ENCODE data around the gene DNAJB9. TPM values are rescaled to one million over a fixed set of nuclear protein-coding genes. Genes with fewer than 3 reads are reported as not detected.
"Not testable (repeated sequence)": the region's sequence is repeated elsewhere in the genome, so short reads cannot be mapped to it uniquely, and the experiment has no call there.

The DNAJB9 gene
- polyA plus RNA-seq (ENCODE audit: insufficient read length in 3 of 3): 10 to 100 TPM; 44.6 to 49.4 (median 44.8) TPM

DNA sequence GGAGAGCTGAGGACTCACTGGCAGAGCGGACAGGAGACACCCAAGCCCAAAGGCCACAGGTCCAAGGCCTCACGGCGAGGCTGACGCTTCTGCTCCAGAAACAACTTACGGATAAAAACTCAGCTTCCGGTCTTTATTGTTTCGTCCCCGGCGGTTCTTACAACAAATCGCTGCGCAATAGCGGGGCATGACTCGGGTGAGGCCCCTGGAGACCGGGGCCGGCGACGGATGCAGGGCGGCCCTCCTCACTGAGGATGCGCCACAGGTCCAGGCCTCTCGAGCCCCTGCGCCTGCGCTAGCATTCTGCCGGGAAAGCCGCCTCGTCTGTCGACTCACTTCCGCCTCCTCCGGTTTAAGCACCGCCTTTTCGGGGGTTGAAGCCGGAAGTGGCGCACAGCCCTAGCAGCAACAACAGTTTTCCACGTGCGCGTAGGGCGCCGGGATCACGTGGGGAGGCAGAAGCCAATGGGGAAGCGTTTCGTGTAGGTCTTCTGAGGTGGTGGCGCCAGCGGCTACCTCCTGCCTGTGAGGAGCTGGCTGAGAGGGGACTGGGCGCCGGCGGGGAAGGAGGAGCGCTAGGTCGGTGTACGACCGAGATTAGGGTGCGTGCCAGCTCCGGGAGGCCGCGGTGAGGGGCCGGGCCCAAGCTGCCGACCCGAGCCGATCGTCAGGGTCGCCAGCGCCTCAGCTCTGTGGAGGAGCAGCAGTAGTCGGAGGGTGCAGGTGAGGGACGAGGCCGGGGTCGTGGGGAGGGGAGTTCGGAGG is at the start of gene DNAJB9, which contains the start of gene THAP5:
DNAJB9 (plus strand) TSS at position 494 of the 765 bp plus-strand sequence. CDS start 1,853 bp downstream, outside the sequence.
THAP5 (minus strand) TSS at position 326 of the 765 bp plus-strand sequence; CDS start at position 189, 137 bp downstream.
- DNase-seq (ENCODE audit: low read depth in 3 of 3, low spot score in 2 of 3): peak; percentile 95 to 98 (median 98)

DNA sequence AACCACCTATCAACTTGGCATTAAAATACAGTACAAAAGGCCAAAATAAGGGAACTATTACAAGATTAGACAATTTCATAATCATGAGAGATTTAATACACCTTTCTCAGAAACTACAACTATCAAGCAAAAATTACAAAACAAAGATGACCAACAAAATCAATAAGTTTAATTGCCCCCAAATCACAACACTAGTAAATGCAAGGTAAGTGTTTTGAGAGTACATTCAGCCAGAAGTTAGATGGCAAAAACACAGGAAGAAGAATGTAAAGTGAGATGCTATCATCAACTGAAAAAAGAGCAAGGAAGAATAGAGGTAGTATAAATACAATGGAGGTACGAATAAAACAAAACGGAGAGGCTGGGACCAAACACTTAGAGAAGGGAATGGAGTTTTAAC is 46.9 kb upstream of the DNAJB9 start:
- DNase-seq (ENCODE audit: low read depth in 3 of 3, low spot score in 2 of 3): no peak

DNA sequence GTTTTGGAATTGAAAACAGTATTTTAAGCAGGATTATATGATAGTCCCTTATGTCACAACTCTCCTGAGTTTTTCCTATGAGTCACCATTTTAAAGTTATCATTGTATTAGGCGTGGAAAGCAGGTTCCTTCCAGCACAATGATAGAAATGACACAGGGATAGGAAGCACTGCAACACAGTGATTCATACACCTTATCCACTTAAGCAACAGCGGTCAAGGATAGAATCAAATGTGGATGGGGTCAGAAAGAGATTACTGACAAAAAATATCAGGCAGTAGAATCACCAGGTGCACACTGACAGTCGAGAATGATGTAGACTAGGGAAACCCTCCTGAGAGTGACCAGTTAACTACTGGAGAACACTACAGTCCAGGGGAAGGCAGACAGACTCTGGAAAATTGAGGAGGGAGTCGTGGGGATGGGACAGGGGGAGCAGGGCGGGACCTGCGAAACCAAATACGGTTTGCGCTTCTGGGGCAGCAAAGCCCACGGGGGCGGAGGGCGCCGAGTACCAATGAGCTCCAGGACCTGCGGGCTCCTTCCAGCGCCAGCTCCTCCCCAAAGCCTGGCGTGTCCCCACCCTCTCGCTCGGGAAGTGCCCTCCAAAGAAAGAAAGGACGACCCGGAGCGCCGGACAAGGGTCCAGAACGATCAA is 44.2 kb upstream of the DNAJB9 start:
- peak in 1 of 3 donors; percentile 33 for DNase-seq (ENCODE audit: low read depth in 3 of 3, low spot score in 2 of 3)

DNA sequence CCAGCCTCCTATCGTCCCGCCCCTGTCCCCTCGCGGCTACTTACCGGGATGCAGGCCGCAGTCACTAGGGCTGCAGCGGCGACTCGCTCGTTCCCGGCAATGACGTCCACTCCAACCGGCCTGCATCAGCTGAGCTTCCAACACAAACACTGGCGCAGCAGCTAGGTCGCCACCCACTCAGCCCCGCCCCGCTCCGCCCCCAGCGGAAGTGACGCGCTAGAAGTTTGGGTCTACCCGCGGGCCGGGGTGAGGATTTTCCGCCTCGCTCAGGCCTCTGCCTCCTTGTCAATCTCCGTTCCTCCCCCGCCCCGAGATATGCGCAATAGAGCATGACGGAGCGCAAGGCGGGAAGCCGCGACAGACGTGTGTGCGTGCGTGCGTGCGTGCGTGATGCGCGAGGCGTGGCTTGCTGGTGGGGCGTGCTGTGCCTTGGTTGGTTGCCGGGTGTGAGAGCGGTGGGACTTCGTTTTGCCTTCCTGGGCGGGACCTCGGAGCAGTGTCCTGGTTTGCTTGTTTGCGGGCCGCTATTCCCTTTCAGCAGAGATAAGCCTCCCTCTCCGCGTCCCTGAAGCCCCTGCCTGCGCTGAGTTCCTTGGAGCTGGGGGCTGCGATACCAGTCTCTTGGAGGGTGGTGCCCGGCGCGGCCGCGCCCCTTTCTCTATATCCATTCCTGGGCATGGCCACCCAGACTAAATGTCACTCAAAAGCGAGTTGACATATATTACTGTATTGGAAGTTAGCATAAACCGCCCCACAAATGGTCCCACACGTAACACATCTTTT is 43.5 kb upstream of the DNAJB9 start, which contains the start of gene PNPLA8:
PNPLA8 (minus strand) TSS at position 151 of the 783 bp plus-strand sequence. CDS start 10,644 bp downstream, outside the sequence.
- peak; percentile 94 to 100 (median 99) for DNase-seq (ENCODE audit: low read depth in 3 of 3, low spot score in 2 of 3)

DNA sequence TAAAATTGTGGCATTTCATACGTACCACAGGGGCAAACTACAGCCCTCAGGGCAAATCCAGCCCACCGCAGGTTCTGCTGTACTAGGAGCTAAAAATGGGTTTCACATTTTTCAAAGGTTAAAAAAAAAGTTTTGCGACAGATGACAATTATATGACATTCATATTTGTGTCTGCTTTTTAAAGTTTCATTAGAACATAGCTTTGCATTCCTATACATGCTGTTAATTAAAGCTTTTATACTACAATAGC is 43.0 kb upstream of the DNAJB9 start:
- no peak for DNase-seq (ENCODE audit: low read depth in 3 of 3, low spot score in 2 of 3)

DNA sequence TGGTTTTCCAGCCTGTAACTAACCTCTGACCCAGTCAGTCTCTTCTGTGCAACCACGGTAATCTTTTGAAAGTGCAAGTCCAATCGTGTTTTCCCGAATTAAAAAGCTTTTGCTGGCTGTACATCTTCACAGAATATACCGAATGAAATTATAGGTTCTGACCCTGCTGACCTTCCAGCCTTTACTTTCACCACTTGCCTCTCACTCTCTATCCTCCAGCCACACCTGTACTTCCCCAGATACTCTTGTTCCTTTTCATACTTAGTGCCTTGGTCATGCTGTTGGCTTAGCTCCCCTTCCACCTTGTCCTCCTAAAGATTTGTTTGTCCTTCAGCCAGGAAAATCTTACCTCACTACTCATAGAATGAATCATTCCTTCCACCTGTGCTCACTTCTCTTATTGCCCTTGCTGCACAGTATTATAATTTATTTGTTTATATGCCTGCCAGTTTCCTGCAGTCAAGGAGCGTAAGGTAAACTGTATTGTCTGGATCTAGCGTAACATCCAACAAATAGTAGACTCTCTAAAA is 41.4 kb upstream of the DNAJB9 start:
- no peak for DNase-seq (ENCODE audit: low read depth in 3 of 3, low spot score in 2 of 3)

DNA sequence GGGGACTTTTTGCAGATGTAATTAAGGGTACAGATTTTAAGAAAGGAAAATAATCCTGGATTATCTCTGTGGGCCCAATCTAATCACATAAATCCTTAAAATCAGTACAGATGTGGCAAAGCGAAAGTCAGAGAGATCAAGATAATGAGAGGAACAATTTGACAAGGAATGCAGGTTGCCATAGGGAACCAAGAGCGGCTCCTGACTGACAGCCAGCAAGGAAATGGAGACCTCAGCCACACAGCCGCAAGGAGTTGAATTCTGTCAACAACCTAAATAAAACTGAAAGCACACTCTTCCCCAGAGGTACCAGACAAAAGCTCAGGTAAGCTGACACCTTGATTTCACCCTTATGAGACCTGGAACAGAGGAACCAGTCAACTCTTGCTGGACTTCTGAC is 40.3 kb upstream of the DNAJB9 start:
- no peak for DNase-seq (ENCODE audit: low read depth in 3 of 3, low spot score in 2 of 3)

DNA sequence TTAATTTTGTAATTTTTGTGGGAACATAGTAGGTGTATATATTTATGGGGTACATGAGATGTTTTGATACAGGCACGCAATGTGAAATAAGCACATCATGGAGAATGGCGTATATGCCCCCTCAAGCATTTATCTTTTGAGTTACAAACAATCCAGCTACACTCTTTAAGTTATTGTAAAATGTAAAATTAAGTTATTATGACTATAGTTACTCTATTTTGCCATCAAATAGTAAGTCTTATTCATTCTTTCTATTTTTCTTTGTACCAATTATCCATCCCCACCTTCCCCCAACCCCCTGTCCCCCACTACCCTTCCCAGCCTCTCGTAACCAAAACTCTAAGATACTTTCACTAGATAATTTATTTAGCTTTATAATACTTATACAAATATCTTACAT is 36.0 kb upstream of the DNAJB9 start:
- DNase-seq (ENCODE audit: low read depth in 3 of 3, low spot score in 2 of 3): no peak

DNA sequence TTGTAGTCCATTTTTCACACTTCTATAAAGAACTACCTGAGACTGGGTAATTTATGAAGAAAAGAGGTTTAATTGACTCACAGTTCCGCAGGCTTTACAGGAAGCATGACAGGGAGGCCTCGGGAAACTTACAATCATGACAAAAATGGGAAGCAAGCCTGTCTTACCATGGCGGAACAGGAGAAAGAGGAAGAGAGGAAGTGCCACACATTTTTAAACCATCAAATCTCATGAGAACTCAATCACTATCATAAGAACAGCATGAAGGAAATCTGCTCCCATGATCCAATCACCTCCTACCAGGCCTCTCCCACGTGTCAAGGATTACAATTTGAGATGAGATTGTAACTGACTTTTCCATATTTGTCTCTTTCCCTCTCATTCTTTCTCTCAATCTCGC is 34.4 kb upstream of the DNAJB9 start:
- no peak for DNase-seq (ENCODE audit: low read depth in 3 of 3, low spot score in 2 of 3)

DNA sequence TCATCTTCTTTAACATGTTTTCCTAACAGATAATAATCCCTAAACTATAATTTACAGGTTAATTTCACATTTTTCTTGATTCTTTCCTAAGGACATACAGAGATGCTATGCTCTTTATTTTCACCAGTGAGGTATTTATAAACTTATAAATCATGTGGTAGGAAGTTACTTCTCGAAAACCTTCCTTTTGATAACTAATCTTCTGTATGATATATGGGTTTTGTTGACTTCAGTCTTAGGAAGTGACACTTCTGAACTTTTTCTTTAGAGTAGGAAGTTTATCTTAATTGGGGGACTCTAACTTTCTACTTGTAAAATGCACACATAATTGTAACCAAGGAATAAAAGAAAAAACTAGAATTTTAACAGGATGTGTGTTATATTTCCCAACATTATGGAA is 33.9 kb upstream of the DNAJB9 start:
- DNase-seq (ENCODE audit: low read depth in 3 of 3, low spot score in 2 of 3): no peak

DNA sequence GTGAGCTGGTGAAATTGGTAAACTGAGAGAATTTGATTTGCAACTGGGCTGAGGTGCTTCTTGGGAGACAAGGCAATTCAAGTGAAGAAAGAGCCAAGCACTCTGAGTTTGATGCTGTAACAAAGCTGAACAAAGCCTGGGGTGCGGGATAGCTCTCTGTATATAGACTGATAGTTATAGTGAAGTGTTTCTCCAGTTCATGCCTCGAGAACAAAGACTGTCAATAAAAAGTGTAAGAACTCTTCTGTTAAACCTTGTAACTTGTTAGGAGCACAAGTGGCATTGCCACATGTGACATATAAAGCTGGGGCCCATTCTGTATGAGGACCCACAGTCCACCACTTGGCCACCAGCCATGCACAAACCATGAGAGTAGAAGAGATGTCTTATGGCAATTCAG is 32.4 kb upstream of the DNAJB9 start:
- no peak for DNase-seq (ENCODE audit: low read depth in 3 of 3, low spot score in 2 of 3)

DNA sequence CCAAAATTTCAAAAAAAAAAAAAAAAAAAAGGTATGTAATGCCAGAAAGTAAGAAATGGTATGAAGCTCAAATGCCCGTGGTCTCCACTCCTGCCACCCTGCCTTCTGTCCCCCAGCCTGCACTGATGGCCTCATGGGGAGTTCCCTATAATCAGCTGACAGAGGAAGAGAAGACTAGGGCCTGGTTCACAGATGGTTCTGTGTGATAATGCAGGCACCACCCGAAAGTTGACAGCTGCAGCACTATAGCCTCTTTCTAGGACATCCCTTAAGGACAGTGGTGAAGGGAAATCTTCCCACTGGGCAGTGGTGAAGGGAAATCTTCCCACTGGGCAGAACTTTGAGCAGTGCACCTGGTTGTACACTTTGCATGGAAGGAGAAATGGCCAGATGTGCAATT is 31.4 kb upstream of the DNAJB9 start:
- DNase-seq (ENCODE audit: low read depth in 3 of 3, low spot score in 2 of 3): not testable (repeated sequence)

DNA sequence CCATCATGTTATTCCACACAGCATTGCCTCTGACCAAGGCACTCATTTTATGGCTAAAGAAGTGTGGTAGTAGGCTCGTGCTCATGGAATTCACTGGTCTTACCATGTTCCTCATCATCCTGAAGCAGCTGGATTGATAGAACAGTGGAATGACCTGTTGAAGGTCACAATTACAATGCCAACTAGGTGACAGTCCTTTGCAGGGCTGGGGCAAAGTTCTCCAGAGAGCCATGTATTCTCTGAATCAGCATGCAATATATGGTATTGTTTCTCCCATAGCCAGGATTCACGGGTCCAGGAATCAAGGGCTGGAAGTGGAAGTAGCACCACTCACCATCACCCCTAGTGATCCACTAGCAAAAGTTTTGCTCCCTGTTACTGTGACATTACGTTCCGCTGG is 31.0 kb upstream of the DNAJB9 start:
- DNase-seq (ENCODE audit: low read depth in 3 of 3, low spot score in 2 of 3): not testable (repeated sequence)

DNA sequence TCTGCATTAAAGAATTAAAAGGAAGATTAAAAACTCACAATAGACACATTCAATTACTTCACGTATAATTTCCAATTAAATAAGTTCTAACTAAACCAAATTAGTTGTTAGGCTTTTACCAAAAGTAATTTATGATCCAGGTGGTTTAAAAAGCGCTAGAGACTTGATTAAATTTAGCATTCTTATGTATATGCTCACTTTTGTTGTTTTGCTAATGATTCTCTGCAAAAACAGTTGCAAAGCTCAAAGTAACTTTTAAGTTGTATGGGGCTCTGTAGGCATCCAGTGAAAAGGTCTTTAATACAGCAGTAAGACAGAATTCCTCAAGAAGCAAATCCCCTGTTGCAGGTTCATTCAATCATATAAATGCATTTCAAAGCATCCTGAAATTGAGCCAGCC is 28.2 kb upstream of the DNAJB9 start:
- no peak for DNase-seq (ENCODE audit: low read depth in 3 of 3, low spot score in 2 of 3)

DNA sequence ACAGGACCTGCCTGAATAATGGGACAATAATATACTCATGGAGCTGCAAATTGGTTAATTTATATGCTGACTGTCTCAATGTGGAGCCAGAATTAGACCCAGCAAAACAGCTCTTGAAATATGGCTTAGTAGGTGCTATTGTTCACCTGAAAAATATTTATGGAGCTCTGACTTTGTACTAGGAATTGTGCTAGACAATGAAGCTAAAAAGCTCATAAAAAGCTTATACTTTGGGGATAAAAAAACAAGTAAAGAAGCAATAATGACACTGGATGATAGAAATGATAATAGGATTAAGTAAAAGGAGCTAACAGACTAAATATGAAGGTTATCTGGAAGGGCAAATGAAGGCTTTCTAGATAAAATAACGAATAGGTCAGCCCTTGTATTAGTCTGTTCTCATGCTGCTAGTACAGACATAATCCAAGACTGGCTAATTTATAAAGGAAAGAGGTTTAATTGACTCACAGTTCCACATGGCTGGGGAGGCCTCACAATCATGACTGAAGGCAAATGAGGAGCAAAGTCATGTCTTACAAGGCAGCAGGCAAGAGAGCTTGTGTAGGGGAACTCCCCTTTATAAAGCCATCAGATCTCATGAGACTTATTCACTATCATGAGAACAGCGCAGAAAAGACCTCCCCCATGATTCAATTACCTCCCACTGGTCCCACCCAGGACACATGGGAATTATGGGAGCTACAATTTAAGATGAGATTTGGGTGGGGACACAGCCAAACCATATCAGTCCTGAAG is 21.4 kb upstream of the DNAJB9 start:
- not testable (repeated sequence) for DNase-seq (ENCODE audit: low read depth in 3 of 3, low spot score in 2 of 3)

DNA sequence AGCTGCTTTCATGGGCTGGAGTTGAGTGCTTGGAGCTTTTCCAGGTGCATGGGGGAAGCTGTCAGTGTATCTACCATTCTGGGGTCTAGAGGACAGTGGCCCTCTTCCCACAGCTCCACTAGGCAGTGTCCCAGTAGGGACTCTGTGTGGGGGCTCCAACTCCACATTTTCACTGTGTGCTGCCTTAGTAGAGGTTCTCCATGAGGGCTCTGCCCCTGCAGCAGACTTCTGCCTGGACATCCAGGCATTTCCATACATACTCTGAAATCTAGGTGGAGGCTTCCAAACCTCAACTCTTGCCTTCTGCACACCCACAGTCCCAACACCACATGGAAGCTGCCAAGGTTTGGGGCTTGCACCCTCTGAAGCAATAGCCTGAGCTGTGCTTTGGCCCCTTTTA is 13.0 kb upstream of the DNAJB9 start:
- DNase-seq (ENCODE audit: low read depth in 3 of 3, low spot score in 2 of 3): not testable (repeated sequence)

DNA sequence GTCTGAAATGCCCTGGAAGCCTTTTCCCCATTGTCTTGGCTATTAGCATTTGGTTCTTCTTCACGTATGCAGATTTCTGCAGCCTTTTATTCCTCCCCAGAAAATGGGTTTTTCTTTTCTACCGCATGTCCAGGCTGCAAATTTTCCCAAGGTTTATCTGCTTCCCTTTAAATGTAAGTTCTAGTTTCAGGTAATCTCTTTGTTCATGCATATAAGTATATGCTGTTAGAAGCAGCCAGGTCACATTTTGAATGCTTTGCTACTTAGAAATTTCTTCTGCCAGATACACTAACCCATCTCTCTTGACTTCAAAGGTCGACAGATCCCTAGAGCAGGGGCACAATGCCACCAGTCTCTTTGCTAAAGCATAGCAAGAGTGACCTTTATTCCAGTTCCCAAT is 12.5 kb upstream of the DNAJB9 start:
- no peak for DNase-seq (ENCODE audit: low read depth in 3 of 3, low spot score in 2 of 3)

DNA sequence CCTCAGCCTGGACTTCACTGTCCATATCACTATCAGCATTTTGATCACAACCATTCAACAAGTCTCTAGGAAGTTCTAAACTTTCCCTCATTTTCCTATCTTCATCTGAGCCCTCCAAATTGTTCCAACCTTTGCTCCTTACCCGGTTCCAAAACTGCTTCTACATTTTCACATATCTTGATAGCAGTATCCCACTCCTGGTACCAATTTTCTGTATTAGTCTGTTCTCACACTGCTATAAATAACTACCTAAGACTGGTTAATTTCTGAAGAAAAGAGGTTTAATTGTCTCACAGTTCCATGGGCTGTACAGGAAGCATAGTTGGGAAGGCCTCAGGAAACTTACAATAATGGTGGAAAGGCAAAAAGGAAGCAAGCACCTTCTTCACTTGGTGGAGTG is 12.1 kb upstream of the DNAJB9 start:
- DNase-seq (ENCODE audit: low read depth in 3 of 3, low spot score in 2 of 3): no peak

DNA sequence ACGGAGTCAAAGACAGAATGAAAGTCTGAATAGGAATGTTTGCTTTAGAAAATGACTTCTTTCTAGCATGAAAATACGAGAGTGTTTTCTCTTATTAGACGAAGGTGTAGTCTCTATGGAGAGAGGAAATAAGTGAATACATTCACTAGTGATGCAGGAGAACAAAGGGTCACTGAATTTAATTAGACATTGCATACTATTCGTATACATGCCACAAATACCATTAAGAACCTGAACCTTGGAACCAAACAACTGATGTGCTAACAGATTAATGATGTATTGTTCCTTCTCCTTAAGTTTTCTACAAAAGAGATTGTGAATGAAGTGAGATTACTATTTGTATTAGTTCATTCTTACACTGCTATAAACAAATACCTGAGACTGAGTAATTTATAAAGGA is 10.4 kb upstream of the DNAJB9 start:
- DNase-seq (ENCODE audit: low read depth in 3 of 3, low spot score in 2 of 3): no peak

DNA sequence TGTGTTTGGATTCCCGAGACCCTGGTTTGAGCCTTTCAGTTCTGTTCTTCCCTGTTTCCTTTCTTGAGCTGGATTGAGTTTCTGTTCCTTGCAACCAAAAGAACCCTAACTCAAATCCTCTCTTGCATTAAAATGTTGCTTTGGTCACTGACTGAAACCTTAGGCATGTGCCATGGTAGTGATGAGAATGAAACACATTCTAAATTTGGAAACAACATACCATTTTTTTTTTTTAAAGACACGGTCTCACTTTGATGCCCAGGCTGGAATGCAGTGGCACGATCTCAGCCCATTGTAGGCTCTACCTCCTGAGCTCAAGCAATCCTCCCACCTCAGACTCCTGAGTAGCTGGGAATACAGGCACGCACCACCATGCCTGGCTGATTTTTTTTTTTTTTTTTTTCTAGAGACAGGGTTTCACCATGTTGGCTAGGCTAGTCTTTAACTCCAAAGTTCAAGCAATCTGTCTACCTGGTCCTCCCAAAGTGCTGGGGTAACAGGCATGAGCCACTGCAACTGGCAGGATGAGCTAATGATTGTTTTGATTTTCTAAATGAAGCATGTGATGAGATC is 8.5 kb upstream of the DNAJB9 start:
- DNase-seq (ENCODE audit: low read depth in 3 of 3, low spot score in 2 of 3): no peak

Data from right renal cortex interstitium (tissue), 3 donors.